Left cardiac atrium (tissue), 4 donors: ENCODE data around the gene C4orf33. TPM values are rescaled to one million over a fixed set of nuclear protein-coding genes. Genes with fewer than 3 reads are reported as not detected.
"Not testable (repeated sequence)": the region's sequence is repeated elsewhere in the genome, so short reads cannot be mapped to it uniquely, and the experiment has no call there.

ENCODE experiments used
- ATAC-seq, 2 donors: fragments of 200-7000 bp; cut with Tn5 transposase; one replicate each; pipeline ENCODE4 v1.9.1; 2020; ENCODE audit warnings: mild to moderate bottlenecking in 2 of 2, moderate library complexity in 2 of 2
- DNase-seq: peaks from one replicate; pipeline ENCODE4 v3.0.0-alpha.2; 2020
- intact Hi-C, 2 donors: fragments of 100-400 bp; cut with DNase I; formaldehyde crosslinking; loops; one replicate each; pipeline versions ENCODE4 v1.14.1 to v1.15.1; 2022 to 2023
- long read RNA-seq: library from polyadenylated mRNA; unstranded; transcript quantifications from one replicate; pipeline ENCODE4 v2.0.0, GENCODE V29; 2021
- total RNA-seq, 2 donors: library from RNA; stranded (reverse); fragmentation: NEBNext Ultra II Directional; extraction: Animal tissue kit (Norgen Biotek cat#: 25700); gene quantifications; one replicate each; pipeline ENCODE4 v1.2.1, GENCODE V29; 2021
- donor health status: DM: no; HTN: yes; CAD: no.
- donor health status: DM: no; HTN: yes; CAD: no; lungs with severe emphysema.
- donor health status: DM: yes; HTN: yes; CAD: no.
- donor health status: Dilated cardiomyopathy.

The C4orf33 gene
- total RNA-seq: 1 to 10 TPM; 3.8 to 5.3 TPM
- long read RNA-seq, full-length matches to known transcripts: 1 of 1 reads
- long read RNA-seq, partial matches to known transcripts: 0 of 1 reads
- long read RNA-seq, other reads (novel, unspliced or antisense): 0 of 1 reads

DNA sequence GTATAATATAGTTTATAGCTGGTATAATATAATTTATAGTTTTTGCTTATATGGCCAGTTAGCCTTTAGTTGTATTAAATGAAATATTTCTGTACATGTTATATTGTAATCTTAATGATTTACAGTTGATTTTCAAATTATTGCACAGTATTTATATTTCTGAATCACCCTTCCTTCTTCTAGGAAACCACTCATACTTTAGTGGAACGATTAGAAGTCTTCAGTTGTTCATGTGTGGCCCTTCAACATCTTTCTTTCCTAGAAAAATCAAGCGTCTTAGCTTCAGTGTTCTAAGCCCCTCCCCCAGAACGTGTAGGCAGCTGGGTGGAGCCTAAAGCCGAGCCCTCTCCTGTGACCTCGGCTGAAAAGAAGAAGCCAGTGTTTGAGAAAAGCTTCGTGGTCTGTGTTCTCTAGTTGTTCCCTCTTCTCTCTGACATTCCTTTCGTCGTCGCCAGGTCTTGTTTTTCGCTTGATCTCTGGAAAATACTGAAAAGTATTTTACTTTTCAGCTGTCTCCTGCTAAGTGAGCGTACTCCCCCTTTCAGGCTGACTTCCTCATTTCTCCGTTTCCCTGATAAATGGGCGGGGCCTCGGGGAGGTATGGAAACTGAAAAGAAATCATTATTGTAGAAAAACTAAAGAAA, at the start of gene C4orf33:
Gene C4orf33, plus strand, starts transcription at position 342 of the 644 bp plus-strand sequence. CDS start 6,459 bp downstream, outside the sequence.
- DNase-seq (peak; percentile 74), ATAC-seq (peak; percentile 46 to 61)
- intact Hi-C loops: loop anchor here in 1 of 2 donors (10.0 kb wide), 1 partner anchor 541 kb away; no protein-coding TSS in a partner anchor

- DNase-seq: no peak
- intact Hi-C loops: no loop called here
- ATAC-seq: no peak
Observed at GRCh38 chr4:129059028-129059427, 36.9 kb upstream of the C4orf33 start.

DNA sequence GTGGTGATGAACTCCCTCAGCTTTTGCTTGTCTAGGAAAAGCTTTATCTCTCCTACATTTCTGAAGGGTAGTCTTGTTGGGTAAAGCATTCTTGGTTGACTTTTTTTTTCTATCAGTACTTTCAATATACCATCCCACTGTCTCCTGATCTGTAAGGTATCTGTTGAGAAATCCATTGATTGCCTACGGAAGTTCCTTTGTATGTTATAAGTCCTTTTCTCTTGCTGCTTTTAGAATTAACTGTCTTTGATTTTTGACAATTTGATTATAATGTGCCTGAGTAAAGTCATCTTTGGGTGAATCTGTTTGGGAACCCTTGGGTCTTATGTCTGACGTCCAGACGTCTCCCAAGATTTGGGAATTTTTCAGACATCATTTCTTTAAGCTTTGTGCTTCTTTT, 33.4 kb upstream of the C4orf33 start:
- ATAC-seq: no peak
- intact Hi-C loops: no loop called here
- no peak for DNase-seq

DNA sequence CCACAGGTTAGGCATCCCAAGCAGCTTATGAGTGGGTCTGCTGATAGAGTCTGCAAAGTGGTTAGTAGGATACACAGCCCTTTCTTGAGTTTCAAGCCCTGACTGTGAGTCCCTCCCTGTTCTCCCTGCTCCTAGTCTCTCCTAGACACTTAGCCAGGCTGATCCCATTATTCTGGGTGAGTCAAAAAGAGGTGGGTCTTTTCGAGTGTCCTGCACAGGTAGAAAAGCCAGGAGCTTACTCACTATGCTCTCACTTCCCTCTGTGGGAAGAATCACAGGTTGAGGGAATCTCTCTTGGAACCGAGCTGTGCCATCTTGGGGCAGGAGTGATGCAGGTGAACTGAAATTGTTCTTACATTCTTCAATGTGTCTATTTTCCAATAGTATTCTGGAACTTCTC, 32.3 kb upstream of the C4orf33 start:
- intact Hi-C loops: no loop called here
- DNase-seq (no peak), ATAC-seq (no peak)

DNA sequence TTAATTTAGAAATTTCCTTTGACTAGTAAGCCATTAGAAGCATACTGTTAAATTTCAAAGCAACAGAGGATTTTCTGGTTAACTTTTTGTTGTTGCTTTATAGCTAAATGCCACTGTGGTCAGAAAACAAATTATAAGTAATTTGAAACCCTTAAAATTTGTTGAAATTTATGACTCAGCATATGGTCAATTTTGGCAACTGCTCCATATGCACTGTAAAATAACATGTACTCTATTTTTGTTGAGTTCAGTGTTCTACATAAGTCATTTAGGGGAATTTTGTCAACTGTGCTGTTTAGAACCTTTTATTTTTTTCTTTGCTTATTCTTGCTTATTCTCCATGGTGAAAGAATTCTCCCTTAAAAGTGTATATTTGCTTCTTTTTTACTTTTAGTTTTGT, 31.2 kb upstream of the C4orf33 start:
- intact Hi-C loops: no loop called here
- ATAC-seq (no peak), DNase-seq (no peak)

- DNase-seq, ATAC-seq, intact Hi-C loops: not testable (repeated sequence)
Observed at GRCh38 chr4:129069537-129069936, 26.4 kb upstream of the C4orf33 start.

- intact Hi-C loops: no loop called here
- no peak for DNase-seq
- ATAC-seq: no peak
Observed at GRCh38 chr4:129077326-129077725, 18.6 kb upstream of the C4orf33 start.

GRCh38 chr4:129080129-129080528, 15.8 kb upstream of the C4orf33 start:
- intact Hi-C loops: no loop called here
- no peak for DNase-seq
- ATAC-seq: no peak

DNA sequence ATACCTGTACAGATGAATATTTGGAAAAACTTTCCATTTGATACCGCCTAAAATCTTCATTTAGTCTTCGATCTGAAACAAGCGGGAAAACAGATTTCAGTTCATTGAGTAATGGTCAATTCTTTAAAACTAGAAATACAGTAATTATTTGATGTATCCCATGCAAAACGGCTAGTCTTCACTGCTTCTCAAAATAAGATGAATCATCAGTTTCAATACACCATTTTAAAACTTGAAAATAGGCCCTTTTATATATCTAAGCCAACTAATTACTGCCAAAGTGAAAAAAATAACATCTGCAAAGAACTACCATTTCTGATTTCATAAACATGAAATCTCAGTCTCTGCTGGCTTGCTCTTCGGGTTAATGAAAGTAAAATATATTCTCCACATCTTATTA, 13.7 kb upstream of the C4orf33 start:
- intact Hi-C loops: no loop called here
- DNase-seq (no peak), ATAC-seq (no peak)

DNA sequence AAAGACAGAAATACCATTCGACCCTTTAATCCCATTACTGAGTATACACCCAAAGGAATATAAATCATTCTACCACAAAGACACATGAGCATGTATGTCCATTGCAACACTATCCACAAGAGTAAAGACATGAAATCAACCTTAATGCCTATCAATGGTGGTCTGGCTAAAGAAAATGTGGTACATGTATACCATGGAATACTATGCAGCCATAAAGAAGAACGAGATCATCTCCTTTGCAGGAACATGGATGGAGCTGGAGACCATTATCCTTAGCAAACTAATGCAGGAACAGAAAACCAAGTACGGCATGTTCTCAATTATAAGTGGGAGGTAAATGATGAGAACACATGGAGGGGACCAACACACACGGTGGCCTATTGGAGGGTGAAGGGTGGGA, 10.5 kb upstream of the C4orf33 start:
- DNase-seq (no peak), ATAC-seq (no peak)
- intact Hi-C loops: no loop called here

DNA sequence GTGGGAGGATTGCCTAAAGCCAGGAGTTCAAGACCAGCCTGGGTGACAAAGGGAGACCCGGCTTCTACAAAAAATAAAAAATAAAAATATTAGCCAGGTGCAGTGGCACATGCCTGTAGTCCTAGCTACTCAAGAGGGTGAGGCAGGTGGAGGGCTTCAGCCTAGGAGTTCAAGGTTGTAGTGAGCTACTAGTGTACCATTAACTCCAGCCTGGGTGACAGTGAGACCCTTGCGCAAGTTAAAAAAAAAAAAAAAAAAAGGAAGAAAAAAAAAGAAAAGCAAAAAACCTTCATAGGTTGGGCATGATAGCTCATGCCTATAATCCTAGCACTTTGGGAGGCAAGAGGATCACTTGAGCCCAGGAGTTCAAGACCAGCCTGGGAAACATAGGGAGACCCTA, 8.4 kb upstream of the C4orf33 start:
- intact Hi-C loops: no loop called here
- no peak for DNase-seq
- ATAC-seq: no peak

- ATAC-seq (peak in 1 of 2 donors; percentile 4), DNase-seq (no peak)
- intact Hi-C loops: loop anchor here in 1 of 2 donors (10.0 kb wide), 1 partner anchor 538 kb away; no protein-coding TSS in a partner anchor
Observed at GRCh38 chr4:129092631-129093190, 3.2 kb upstream of the C4orf33 start.

DNA sequence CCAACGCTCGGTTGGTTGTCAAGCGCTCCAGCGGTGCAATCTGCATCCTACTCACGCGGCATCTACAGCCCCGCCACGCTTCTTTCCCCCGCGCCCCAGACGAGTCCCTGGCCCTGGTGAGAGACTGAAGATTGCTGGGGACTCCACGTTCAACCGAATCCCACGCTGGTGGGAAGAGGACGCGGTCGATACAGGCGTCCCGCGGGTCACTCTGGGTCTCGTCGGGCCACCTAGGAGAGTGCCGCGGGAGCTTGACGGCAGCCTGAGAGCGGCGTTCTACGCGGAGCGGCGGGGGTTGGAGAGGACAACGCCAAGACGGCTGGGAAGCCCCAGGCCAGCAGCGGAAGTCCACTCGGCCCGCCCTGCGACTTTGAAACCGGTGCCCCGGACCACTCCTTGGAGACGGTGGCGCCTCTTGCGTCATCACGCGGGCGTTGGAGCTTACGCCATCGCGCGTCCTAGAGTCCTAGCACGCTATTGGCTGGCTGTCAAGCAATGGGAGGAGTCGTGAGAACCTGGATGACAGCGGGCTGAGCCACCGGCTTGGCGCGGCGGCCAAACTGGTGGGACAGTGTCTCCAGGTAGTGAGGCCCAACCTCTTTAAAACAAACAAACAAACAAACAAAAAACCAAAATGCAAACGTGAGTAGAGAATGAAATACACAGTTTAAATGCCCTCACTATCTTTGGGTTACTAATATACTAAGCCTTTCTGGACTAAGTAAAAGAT, 2.6 kb upstream of the C4orf33 start, which contains the start of gene SCLT1:
Gene SCLT1, minus strand, starts transcription at position 349 of the 730 bp plus-strand sequence. CDS start 436 bp downstream, outside the sequence.
- DNase-seq (peak; percentile 100), ATAC-seq (peak; percentile 99)
- intact Hi-C loops: loop anchor here in 1 of 2 donors (10.0 kb wide), 1 partner anchor 539 kb away; no protein-coding TSS in a partner anchor

DNA sequence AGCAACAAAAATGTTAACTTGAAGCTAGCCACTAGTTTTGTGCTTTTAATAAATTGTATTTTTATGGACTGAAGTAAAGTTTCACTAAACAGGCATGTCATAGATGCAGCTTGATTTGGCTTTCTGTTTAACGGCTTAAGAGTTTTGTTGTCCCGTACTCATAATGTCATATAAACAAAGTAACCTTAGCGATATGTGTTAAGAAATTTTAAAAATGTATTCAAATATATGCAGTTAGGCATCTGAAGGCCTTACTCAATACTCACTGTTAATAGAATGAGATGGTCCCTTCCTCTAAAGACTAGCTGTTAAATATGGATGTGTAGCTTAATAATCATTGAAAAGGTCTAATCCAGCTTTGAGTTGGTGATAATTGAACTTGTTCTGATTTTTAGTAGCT, 1.6 kb upstream of the C4orf33 start:
- intact Hi-C loops: loop anchor here in 1 of 2 donors (10.0 kb wide), 1 partner anchor 540 kb away; no protein-coding TSS in a partner anchor
- ATAC-seq (no peak), DNase-seq (no peak)

DNA sequence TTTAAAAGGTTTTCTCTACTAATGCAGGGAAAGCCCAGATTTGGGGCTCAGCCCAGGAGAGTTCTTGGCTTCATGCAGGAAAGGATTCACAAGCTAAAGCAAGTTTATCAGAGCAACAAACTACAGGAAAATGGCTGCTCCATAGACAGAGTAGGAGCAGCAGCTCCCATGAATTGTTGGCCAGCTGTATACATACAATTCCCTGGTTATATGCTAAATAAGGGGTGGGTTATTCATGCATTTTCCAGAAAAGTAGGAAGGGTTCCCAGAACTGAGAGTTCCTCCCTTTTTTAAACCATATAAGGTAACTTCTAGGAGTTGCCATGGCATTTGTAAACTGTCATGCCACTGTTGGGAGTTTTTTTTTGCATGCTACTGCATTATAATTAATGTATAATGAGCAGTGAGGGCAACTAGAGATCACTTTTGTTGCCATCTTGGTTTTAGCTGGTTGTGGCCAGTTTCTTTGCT, 2.6 kb downstream of the C4orf33 start:
- intact Hi-C loops: loop anchor here in 1 of 2 donors (10.0 kb wide), 1 partner anchor 544 kb away; no protein-coding TSS in a partner anchor

GRCh38 chr4:129109965-129110824, 14.2 kb downstream of the C4orf33 start:
- ATAC-seq (no peak), DNase-seq (no peak)
- intact Hi-C loops: no loop called here

More for the DNA sequence above, 2.6 kb downstream of the C4orf33 start:
- ATAC-seq: no peak
- no peak for DNase-seq

DNA sequence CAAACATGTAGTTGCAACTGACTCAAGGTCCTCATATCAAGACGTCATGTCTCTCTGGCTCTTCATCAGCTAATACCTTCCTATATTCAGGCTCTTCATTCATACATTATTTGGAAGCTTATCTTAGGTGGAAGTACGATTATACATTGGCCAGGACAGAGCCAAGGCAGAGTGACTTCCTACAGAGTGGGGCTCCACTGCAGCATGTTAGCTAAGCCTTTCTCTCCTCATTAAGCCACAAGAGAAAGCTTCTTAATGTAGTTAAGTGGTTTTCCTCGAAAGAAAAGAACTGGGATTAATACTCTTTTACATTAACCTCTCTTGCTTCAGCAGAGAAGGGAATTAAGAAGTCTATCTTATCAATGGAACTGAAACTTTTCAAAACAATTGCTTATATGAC, 15.0 kb downstream of the C4orf33 start:
- ATAC-seq (no peak), DNase-seq (no peak)
- intact Hi-C loops: no loop called here

GRCh38 chr4:129111919-129112318, 16.0 kb downstream of the C4orf33 start:
- intact Hi-C loops: no loop called here
- ATAC-seq: no peak
- DNase-seq: no peak

DNA sequence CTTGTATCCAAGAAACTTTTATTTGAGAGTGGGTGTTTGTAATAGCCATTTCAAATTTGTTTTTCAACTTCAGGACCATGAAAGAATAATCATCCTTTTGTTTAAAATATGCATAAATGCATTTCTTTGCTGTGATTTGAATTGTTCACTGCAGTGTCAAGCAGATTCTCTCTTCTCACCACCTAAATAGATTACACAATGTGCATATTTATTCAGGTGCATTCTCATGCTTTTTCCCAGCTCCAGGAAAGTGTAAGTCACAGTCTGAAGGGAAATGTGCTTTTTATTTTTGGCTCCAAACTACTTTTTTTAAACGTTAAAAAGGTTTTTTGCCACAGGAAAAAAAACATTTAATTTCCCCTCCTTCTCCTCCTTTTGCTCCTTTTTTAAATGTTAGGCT, 17.5 kb downstream of the C4orf33 start:
- intact Hi-C loops: no loop called here
- DNase-seq (no peak), ATAC-seq (no peak)
